ENCODE measurements around the gene CPEB3. TPM values are rescaled to one million over a fixed set of nuclear protein-coding genes. Genes with fewer than 3 reads are reported as not detected.

CPEB3 gene
- polyA plus RNA-seq, 1 experiment, result 0.36 TPM

GRCh38 chr10:92064506-92064905 lies 226.4 kb downstream of the CPEB3 start:
- POLR2A ChIA-PET, result no interaction called here

GRCh38 chr10:92062273-92062672 lies 228.6 kb downstream of the CPEB3 start:
- no peak for TF ChIP-seq CTCF (IDR thresholded peaks at IDR 0.05; ENCODE audit: low read depth, low read length)
- H3K9me3 ChIP-seq (ENCODE audit: control insufficient read depth, insufficient read depth, low read length), result no peaks in the 10 kb centered on the region
- no peak overlapping the region for H3K4me3 ChIP-seq (ENCODE audit: low read depth, low read length)
- no peak overlapping the region for H3K27ac ChIP-seq (ENCODE audit: low read depth, low read length)
- CTCF ChIA-PET, result interaction anchor here (0.7 kb wide), 1 partner anchor 230 kb away, joined by 3 read pairs; no protein-coding TSS in a partner anchor
- no peak for DNase-seq (ENCODE audit: low read depth, low spot score)
- H3K27me3 ChIP-seq (ENCODE audit: control insufficient read depth, insufficient read depth, low read length), result no peaks in the 10 kb centered on the region
- POLR2A ChIA-PET, result no interaction called here

More at GRCh38 chr10:92064506-92064905, 226.4 kb downstream of the CPEB3 start:
- H3K27ac ChIP-seq (ENCODE audit: low read depth, low read length), result no peak overlapping the region
- no peak for DNase-seq (ENCODE audit: low read depth, low spot score)
- CTCF ChIA-PET, result no interaction called here
- H3K4me3 ChIP-seq (ENCODE audit: low read depth, low read length), result no peak overlapping the region
- H3K9me3 ChIP-seq (ENCODE audit: control insufficient read depth, insufficient read depth, low read length), result no peaks in the 10 kb centered on the region
- H3K27me3 ChIP-seq (ENCODE audit: control insufficient read depth, insufficient read depth, low read length), result no peaks in the 10 kb centered on the region
- no peak for TF ChIP-seq CTCF (IDR thresholded peaks at IDR 0.05; ENCODE audit: low read depth, low read length)

- no peak for DNase-seq (ENCODE audit: low read depth, low spot score)
- no peak overlapping the region for H3K4me3 ChIP-seq (ENCODE audit: low read depth, low read length)
- TF ChIP-seq CTCF (IDR thresholded peaks at IDR 0.05; ENCODE audit: low read depth, low read length), result no peak
- POLR2A ChIA-PET, result no interaction called here
- H3K27me3 ChIP-seq (ENCODE audit: control insufficient read depth, insufficient read depth, low read length), result no peaks in the 10 kb centered on the region
- H3K9me3 ChIP-seq (ENCODE audit: control insufficient read depth, insufficient read depth, low read length), result no peaks in the 10 kb centered on the region
- no peak overlapping the region for H3K27ac ChIP-seq (ENCODE audit: low read depth, low read length)
- CTCF ChIA-PET, result no interaction called here
Measured at GRCh38 chr10:92054807-92055206, 236.1 kb downstream of the CPEB3 start.

GRCh38 chr10:92052741-92053140 lies 238.1 kb downstream of the CPEB3 start:
- H3K27ac ChIP-seq (ENCODE audit: low read depth, low read length), result no peak overlapping the region
- TF ChIP-seq CTCF (IDR thresholded peaks at IDR 0.05; ENCODE audit: low read depth, low read length), result no peak
- no peak for DNase-seq (ENCODE audit: low read depth, low spot score)
- ChIA-PET POLR2A (no interaction called here), CTCF (no interaction called here)
- no peaks in the 10 kb centered on the region for H3K27me3 ChIP-seq (ENCODE audit: control insufficient read depth, insufficient read depth, low read length)
- H3K4me3 ChIP-seq (ENCODE audit: low read depth, low read length), result no peak overlapping the region
- H3K9me3 ChIP-seq (ENCODE audit: control insufficient read depth, insufficient read depth, low read length), result no peaks in the 10 kb centered on the region

- POLR2A ChIA-PET, result no interaction called here
- Histone ChIP-seq H3K27me3 (ENCODE audit: control insufficient read depth, insufficient read depth, low read length) (no peaks in the 10 kb centered on the region), H3K4me3 (ENCODE audit: low read depth, low read length) (no peak overlapping the region), H3K9me3 (ENCODE audit: control insufficient read depth, insufficient read depth, low read length) (no peaks in the 10 kb centered on the region), H3K27ac (ENCODE audit: low read depth, low read length) (no peak overlapping the region)
- DNase-seq (ENCODE audit: low read depth, low spot score), result no peak
- TF ChIP-seq CTCF (IDR thresholded peaks at IDR 0.05; ENCODE audit: low read depth, low read length), result no peak
- CTCF ChIA-PET, result no interaction called here
Measured at GRCh38 chr10:92052088-92052487, 238.8 kb downstream of the CPEB3 start.

Measured in AG04450 (cell line).